Stimulated activated CD8-positive, alpha-beta memory T cell treated with anti-CD3 and anti-CD28 coated beads, Interleukin-4, amount 100 ng/mL, for 24 hours (primary cell): ENCODE results near the gene TMCC1.
"Not testable (repeated sequence)": the region's sequence is repeated elsewhere in the genome, so short reads cannot be mapped to it uniquely, and the experiment has no call there.

ENCODE experiments used
- DNase-seq: peaks from one replicate; pipeline ENCODE4 v3.0.0-alpha.2; 2020; ENCODE audit warnings: low read depth

TMCC1 gene

GRCh38 chr3:129893581-129894070, at the start of gene TMCC1:
Gene TMCC1, minus strand, starts transcription at chr3:129893711.
- peak; percentile 81 for DNase-seq

- no peak for DNase-seq
These were observed 49.5 kb upstream of the TMCC1 start for GRCh38 chr3:129943020-129943419.

GRCh38 chr3:129942296-129942695, 48.8 kb upstream of the TMCC1 start:
- DNase-seq = peak; percentile 8

- no peak for DNase-seq
These were observed 46.6 kb upstream of the TMCC1 start for GRCh38 chr3:129940086-129940485.

GRCh38 chr3:129938140-129938930, 44.8 kb upstream of the TMCC1 start:
- DNase-seq = no peak

GRCh38 chr3:129937717-129938116, 44.2 kb upstream of the TMCC1 start:
- no peak for DNase-seq

- DNase-seq = no peak
These were observed 43.2 kb upstream of the TMCC1 start for GRCh38 chr3:129936757-129937156.

- peak; percentile 4 for DNase-seq
These were observed 41.0 kb upstream of the TMCC1 start for GRCh38 chr3:129934234-129935123.

- no peak for DNase-seq
These were observed 40.0 kb upstream of the TMCC1 start for GRCh38 chr3:129933471-129933870.

GRCh38 chr3:129929383-129929782, 35.9 kb upstream of the TMCC1 start:
- DNase-seq = no peak

- no peak for DNase-seq
These were observed 33.6 kb upstream of the TMCC1 start for GRCh38 chr3:129927072-129927471.

GRCh38 chr3:129919806-129920205, 26.3 kb upstream of the TMCC1 start:
- no peak for DNase-seq

- DNase-seq = no peak
These were observed 25.8 kb upstream of the TMCC1 start for GRCh38 chr3:129919357-129919756.

GRCh38 chr3:129918461-129918860, 24.9 kb upstream of the TMCC1 start:
- DNase-seq = no peak

- DNase-seq = no peak
These were observed 24.0 kb upstream of the TMCC1 start for GRCh38 chr3:129917423-129918007.

GRCh38 chr3:129913618-129914017, 20.1 kb upstream of the TMCC1 start:
- no peak for DNase-seq

- DNase-seq = no peak
These were observed 17.9 kb upstream of the TMCC1 start for GRCh38 chr3:129911261-129911861.

- DNase-seq = not testable (repeated sequence)
These were observed 15.7 kb upstream of the TMCC1 start for GRCh38 chr3:129909235-129909634.

- no peak for DNase-seq
These were observed 14.9 kb upstream of the TMCC1 start for GRCh38 chr3:129908417-129908816.

- DNase-seq = not testable (repeated sequence)
These were observed 7.8 kb upstream of the TMCC1 start for GRCh38 chr3:129901272-129901671.

GRCh38 chr3:129897026-129897425, 3.5 kb upstream of the TMCC1 start:
- DNase-seq = no peak
